Measurements from ENCODE around the gene PUSL1.

The PUSL1 gene

DNA sequence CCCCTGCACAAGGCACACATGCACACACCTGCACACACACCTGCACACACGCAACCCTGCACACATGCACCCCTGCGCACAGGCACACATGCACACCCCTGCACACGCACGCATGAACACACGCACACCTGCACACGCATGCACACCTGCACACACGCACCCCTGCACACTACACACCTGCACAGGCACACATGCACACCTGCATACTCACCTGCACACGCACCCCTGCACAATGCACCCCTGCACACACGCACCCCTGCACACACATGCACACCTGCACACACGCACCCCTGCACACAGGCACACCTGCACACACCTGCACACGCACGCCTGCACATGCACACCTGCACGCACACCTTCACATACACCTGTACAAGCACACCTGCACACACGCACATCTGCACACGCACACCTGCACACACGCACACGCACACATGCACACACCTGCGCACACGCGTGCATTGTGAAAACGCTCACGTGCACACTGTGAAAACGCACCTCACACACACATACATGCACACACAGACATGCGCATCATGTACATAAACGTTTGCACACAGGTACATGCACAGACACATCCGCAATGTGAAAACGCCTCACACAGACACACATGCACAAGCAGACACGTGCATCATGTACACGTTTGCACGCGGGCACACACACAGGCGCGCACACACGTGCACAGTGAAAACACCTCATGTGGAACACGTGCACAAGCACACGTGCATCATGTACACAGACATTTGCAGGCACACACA is 32.6 kb downstream of the PUSL1 start:
- no peak for DNase-seq (ENCODE audit: low spot score)

DNA sequence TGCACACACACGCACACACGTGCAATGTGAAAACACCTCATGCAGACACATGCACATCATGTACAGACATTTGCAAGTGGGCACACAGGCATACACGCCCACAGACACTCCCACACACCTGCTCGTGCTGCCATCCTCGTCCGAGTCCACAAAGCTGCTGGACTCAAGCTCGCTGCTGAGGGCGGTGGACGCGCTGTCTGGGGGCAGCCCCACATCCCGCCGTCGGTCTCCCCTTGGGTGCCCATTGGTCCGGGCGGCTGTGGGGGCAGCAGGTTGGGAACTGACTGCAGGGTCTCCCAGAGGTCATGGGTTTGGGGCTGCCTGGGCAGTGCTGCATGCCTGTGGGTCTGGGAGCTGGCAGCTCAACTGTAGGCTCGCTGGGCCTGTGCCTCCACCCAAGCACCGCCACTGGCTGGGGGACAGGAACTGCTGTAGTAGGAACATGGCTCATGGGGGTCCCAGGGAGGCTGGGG is 33.2 kb downstream of the PUSL1 start:
- DNase-seq (ENCODE audit: low spot score), result no peak

DNA sequence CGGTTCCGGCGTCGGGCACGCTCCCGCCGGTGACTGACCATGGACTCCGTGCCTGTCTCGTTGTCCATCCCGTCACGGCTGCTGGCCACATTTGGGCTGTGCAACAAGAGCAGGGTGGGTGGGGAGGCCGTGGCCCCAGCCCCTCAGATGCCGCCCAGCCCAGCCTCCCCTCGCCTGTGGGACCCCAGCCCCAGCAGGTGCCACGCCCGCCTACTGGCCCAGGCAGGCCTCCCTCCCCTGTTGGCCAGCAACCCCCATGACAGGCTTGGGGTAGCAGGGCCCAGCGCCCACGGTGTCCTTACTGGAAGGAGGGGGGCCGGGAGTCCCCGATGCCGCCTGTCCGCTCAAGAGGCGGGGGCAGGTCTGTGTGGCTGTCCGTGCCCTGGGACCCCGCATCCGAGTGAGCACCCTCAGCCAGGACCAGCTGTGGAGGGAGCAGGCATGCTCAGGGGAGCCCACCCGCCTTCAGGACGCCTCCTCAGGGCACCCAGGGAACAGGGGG is 33.7 kb downstream of the PUSL1 start:
- no peak for DNase-seq (ENCODE audit: low spot score)

DNA sequence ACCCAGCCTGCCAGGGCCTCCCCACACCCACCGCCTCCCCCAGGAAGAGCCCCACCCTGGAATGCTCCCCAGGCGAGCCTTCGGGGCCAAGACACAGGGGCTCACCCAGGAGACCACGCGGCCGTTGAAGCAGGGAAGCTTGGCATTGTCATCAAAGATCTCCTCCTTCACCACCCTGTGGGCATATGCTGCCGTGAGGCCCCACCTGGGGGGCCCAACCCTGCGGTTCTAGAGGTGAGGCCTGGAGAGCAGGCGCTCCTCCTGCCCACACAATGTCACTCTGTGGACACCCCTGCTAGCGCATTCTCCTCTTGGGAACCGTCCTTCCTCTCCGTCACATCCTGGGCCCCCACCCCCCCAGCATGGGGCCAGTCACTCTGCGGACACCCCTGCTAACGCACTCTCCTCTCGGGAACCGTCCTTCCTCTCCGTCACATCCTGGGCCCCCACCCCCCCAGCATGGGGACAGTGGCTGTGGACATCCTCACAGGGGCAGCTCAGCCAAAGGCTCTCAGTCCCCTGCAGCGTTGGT is 34.3 kb downstream of the PUSL1 start:
- DNase-seq (ENCODE audit: low spot score), result no peak

DNA sequence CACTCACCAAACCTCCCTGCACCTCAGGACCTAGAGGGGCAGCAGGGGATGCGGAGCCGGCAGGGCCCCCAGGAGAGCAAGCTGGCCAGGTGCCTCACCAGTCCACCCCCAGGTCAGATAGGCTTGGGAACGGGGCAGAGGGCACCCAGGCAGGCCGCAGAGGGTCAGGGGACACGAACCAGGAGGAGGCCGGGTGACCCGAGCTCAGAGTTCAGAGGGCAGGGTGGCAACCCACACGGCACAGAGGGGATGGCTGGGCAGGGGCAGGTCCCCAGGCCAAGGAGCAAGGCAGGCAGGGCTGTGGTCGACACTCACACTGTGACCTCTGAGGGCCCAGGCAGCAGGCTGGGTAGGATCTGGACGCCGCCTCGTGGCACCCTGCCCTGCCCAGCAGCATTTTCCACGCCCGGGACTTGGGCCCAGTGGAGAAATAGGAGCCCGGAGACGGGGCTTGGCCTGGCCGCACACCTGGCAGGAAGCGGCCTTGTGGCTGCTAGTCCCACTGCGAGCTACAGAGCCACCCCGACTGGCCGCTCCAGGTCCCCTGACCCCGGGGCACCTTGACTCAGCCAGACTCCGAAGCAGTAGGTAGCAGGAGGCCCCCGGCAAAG is 35.5 kb downstream of the PUSL1 start:
- no peak for DNase-seq (ENCODE audit: low spot score)

DNA sequence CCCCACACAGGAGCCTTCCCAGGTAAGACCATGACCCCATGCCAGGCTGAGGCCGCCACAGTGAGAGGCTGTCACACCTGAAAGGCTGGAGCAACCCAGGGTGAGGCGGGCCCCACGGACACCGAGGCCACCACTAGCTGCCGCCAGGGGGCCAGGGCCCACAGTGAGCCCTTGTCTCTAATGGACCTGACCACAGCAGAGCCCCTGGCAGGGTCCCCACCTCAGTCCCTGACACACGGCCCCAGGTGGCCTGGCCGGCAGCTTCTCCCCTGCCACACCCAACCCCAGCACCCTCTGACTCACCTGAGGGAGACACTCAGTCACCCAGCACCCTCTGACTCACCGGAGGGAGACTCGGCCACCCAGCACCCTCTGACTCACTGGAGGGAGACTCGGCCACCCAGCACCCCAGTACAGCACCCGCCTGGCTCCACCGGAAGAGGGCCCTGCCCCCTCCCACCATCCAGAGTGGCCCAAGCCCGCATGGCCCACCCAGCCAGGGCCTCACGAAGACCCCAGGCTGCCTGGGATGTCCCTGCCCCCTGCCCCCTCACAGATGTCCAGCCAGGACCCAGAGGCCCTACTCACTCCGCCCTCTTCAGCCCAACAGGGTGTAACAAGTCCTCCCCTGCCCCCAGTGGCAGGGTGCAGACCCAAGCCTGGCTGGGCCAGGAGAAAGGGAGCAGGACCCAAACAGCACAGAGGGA is 36.4 kb downstream of the PUSL1 start:
- DNase-seq (ENCODE audit: low spot score), result no peak

DNA sequence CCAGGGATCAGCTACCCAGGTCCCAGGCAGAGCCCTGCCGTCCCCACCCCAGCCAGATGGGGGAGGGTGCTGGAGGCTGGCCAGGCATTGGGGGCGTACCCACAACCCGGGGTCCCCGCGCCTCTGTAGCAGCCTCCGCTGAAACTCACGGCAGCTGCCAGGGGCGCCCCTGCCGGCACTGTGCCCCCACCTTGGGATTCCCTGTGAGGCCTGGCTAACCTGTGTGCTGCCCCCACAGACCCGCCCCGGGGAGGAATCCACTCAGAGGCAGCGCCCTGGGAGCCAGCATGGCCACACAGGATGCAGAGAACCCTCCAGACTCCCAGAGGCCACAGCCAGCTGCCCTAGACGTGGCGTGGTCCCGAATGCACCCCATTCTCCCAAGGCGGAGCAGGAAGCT is 37.0 kb downstream of the PUSL1 start:
- DNase-seq (ENCODE audit: low spot score), result no peak

DNA sequence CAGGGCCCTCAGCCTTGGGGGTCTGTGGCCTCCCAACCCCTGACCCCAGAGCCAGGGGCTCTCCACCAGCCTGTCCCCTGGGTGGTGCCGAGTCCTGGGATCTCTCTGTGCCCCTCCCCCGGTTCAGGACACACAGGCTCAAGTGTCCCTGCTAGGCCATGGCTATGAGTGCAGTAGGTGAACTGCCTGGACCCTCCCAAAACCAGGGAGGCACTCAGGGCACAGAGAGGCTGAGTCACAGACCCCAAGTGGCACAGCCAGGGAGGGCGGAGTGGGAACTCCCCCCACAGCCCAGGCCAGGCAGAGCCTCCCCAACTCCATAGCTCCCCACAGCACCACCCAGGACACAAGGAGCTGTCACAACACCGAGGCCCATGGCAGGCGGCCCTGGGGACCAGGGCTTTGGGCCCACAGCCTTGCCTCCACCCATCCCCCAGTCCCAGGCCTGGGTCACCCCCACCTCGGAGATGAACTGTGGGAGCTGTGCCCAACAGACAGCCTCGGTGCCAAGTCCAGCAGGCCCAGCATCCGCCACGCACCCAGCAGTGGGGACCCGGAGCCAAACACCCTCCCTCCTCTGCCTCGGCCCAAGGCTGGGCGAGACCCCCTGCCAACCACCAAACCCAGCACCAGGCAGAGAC is 37.6 kb downstream of the PUSL1 start:
- no peak for DNase-seq (ENCODE audit: low spot score)

DNA sequence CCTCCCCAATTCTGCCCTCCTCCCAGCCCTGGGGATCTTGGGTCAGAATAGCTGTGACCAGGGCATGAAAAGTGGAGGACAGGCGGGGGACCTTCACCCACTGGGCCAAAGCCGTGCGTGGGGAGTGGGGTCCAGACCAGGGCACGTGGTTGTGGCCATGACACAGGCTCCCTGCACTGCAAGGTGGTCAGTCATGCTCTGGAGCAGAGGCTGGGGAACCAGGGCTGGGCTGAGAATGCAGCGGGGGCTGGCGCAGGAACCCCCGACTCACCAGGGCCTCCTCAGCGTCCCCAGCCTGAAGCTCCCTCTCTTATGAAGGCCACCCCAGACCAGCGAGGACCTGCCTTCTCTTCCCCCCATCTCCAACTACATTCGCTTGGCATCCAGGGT is 38.1 kb downstream of the PUSL1 start:
- no peak for DNase-seq (ENCODE audit: low spot score)

DNA sequence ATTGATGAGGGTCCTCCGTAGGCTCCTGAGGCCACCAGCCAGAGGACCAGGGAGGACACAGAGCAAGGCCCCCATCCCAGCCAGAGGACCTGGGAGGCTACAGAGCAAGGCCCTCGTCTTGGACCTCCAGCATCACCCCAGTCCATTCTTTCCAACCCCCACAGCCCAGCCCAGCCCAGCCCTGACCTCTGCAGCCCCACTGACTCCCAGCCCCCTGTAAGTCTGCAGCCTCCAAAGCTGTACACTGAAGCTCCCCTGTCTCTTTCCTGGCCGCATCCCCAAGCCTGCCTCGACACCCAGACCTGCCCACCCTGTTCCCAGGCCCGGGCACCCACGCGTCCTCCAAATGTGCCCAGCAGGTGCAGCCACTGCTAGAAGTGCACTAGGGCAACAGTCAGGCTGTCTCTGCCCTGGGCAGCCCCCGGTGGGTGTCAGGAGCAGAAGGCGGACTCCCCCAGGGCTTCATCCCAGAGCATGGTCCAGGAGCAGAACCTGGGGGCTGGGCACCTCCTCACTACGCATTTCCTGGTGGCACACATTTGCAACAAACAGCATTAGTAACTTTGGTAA is 38.7 kb downstream of the PUSL1 start:
- no peak for DNase-seq (ENCODE audit: low spot score)

DNA sequence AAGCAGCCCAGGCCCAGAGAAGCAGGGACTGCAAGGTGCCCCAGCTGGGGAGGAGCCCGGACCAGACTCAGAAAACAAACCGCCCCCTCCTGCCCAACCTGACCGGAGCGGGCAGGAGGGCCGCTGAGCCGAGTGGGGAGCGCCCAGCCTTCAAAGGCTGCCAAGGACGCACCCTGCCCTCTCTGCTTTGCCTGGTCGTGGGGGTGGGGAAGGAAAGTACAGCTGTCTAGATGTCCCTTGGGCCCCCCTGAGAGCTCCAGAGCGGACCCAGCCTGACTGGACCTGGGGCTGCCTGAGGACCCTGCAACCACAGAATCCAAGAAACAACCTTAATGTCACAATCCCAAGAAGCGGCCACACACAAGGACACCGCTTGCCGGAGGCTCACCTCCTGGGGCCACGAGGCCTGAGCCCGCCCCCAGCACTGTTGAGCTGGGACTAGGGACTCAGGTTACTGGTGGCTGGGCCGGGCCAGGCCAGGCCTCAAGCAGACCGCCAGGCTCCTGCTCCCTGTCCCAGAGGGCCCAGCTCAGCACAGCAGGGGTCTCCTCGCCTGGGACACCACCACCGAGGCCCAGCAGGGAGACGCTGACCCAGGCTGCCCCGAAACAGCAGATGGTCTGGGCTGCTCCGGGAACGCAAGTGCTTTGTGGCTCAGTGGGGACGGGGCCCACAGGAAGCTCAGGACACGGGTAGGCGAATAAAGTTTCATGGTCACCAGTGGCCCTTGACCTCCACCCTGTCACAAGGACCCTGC is 39.4 kb downstream of the PUSL1 start:
- no peak for DNase-seq (ENCODE audit: low spot score)

DNA sequence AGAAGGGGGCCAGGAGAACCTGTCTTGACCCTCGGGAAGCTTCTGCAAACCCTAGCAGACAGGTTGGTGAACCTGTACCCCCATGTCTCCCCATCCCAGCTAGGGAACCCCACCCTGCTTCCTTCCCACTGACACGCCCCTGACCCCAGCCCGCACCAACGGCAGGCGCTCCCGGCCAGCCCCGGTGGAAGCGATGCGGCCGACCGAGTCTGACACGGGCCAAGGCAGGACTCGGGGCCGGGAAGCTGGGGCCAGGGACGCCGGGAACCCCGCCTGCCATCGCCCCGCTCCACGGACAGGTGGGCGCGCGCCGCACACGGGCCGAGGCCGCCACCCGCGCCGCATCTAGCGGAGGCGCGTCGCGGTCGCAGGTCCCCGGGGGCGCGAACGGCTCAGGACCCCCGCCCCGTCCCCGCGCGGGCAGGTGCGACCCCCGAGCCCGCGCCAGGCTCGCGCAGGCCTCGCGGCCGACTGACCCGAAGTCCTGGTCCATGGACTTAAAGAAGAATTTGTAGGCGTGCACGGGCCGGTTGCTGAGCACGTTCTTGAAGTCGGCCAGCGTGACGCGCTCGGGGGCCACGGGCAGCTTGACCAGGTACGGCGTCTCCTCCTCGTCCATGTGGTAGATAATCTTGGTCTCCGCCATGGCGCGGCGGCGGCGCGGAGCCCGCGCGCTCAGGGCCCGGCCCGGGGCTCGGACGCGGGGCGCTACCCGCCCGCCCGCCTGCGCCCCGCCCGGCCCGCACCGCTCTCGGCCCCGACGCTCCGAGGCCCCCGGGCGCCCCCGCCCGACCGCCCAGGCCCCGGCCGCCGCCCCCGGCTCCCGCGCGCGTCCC is 40.2 kb downstream of the PUSL1 start:
- no peak for DNase-seq (ENCODE audit: low spot score)

DNA sequence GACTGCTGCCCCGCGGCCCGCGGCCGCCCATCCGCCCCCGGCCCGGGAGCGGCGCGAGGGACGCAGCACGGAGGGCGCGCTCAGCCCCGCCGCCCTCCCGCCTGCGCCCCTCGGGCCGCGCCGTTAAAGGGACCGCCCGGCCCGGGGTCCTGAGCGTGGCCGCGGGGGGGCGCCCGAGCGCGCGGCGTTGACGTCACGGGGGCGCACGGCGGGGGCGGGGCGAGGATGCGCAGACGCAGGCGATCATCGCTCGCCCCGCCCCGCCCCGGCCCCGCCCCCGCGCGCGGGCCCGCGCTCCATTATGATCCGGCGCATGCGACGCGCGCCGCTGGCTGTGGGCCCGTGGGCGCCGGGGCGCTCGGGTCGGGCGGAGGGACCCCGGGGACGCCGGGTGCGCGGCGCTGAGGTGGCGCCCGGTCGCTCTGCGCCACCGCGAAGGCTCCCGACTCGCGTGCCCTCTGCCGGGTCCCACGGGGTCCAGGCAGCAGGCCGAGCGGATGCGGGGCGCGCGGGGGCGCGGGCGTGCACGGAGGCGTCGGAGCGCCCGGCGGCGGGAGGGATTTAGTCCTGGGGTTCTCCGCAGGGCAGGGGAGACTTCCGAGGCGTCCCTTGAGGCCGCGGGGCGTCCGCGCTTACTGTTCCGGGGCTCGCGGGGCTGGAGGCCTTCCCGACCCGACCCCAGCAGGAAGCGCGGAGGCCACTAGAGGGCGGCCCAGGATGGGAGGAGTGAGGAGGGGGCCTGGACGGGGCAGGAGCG is 41.0 kb downstream of the PUSL1 start, which contains the start of gene DVL1:
TSS of gene DVL1 (minus strand) at position 163 of the 757 bp plus-strand sequence. CDS start 353 bp downstream, outside the sequence.
- no peak for DNase-seq (ENCODE audit: low spot score)

DNA sequence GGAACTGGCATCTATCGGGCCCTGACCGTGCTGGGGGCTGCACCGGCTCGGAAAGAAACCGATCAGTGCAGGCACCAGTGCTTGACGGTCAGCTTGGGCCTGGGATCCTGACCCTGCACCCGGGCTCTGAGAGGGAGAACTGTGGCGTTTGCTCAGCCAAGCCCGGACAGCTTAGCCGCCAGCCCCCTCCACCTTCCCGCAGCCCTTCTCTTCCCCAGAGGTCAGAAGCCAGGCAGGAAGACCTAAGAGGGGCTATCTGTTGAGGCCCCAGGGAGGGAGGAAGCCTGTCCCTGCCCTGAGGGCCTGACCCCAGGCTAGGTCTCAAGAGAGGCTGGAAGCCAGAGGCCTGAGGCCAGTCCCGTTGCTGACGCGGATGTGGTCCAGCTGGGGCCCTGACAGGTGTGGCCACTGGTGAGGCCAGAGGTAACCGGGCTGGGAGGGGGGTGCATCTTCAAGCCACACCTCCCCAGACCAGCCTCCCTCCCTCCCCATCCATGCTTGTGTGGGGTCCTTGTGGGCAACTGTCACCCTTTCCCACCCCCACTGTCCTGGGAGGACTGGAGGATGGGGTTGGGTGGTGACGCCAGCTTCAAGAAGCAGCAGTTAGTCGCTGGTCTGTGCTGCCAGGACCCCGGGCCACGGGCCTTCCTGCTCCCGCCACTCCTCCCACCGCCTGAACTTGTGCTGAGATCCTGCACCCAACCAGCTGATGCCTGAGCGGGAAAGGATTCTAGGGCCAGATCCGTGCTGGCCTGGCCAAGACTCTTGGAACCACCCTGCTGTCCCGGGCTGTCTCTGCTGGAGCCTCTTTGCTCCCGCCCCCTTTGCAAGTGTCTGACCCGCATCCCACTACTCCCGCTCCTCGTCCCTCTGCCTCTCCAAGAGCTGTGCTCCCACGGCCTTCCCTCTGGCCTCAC is 43.4 kb downstream of the PUSL1 start:
- DNase-seq (ENCODE audit: low spot score), result no peak

DNA sequence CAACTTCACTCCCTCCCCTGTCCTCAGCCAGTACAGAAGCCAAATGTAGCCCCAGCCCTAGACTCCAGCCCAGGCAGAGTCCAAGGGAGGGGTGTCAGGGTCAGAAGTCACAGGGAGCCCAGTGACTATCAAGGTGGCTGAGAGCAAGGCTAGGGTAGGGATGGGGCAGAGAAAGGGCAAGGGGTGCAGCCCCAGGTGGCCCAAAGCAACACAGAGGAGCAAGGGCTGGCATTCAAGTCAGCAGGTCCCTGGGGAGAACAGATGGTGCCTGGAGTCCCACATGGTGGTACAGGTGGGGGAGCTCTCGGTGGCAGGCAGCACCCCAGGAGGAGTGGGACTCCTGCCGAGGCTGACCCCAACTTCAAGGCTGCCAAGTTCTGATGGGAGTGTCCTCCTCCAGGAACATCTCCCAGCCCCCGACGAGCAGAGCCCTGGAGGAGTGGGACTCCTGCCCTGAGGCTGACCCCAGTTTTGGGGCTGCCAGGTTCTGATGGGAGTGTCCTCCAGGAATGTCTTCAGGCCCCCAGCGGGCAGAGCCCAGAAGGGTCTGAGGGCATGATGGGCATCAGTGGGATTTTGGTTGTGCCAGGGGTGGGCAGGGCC is 44.5 kb downstream of the PUSL1 start:
- DNase-seq (ENCODE audit: low spot score), result no peak

DNA sequence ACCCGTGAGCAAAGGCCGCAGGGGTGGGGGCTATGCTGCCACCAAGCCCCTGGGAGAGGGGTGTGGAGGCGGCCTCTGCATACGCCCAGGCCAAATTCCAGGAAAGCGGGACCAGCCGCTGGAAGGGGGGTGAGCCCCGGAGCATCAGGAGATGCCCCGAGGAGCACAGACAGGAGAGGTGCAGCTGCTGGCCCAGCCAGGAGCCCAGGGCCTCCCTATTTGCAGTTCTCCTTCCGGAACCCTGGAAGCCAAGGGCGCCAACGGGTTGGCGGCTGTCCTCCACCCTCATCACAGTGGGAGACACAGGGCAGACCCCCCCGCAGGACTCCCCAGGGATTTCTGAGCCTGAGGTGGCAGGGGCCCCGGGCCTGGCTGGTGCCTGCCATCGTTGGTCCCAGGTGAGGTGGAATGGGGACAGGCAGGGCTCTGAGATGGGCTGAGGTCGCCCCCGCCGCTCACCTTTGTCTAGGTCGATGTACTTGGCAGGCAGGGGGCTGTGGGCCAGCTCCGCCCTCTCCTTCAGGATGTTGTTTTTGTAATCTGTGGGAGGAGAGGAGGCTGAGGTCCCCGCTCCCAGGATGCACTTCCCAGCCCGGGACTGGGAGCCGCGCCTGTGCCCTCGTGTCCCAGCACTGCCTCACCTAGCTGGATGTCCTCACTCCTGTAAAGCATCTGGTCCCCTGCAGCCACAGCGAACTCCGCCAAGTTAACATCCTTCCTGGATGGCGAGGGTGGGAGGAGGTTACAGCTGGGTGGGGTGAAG is 45.2 kb downstream of the PUSL1 start:
- DNase-seq (ENCODE audit: low spot score), result no peak
